ENCODE data around the gene SLIT3. TPM values are rescaled to one million over a fixed set of nuclear protein-coding genes. Genes with fewer than 3 reads are reported as not detected.

The SLIT3 gene
- total and polyA plus RNA-seq, 2 experiments from 2014 or later = 0.59 to 0.71 TPM

- ATAC-seq = no peak
- peaks cover 19% of the 10 kb centered on the region for H3K4me1 Mint-ChIP-seq
These were observed 506.8 kb downstream of the SLIT3 start for GRCh38 chr5:168793841-168794837.

GRCh38 chr5:168792678-168793077 is 508.3 kb downstream of the SLIT3 start:
- TF ChIP-seq STAT1 (IDR thresholded peaks at IDR 0.05; ENCODE audit: unreplicated experiment) (no peak), ETS1 (IDR thresholded peaks at IDR 0.05) (no peak), ZNF331 (CRISPR knock-in tag; IDR thresholded peaks at IDR 0.05; ENCODE audit: low read depth) (no peak), ZNF462 (CRISPR knock-in tag; IDR thresholded peaks at IDR 0.05) (no peak)
- DNase-seq (ENCODE audit: low spot score) = no peak
- Histone ChIP-seq H4K20me1 (replicated peaks; ENCODE audit: insufficient read depth) (no peaks in the 10 kb centered on the region), H3K9me2 (ENCODE audit: insufficient read depth) (peaks cover 5% of the 10 kb centered on the region; the same call in 1 of the 2 replicates), H3K4me3 (no peak overlapping the region), H3F3A (replicated peaks; ENCODE audit: low read depth) (no peaks in the 10 kb centered on the region), H3K36me3 (ENCODE audit: insufficient read depth) (no peaks in the 10 kb centered on the region), H3K79me2 (replicated peaks; ENCODE audit: insufficient read depth) (no peaks in the 10 kb centered on the region), H2AFZ (no peak overlapping the region), H3K27ac (ENCODE audit: low read depth) (no peak overlapping the region), H3K27me3 (ENCODE audit: insufficient read depth) (no peaks in the 10 kb centered on the region), H3K4me2 (no peak overlapping the region), H3K4me1 (ENCODE audit: insufficient read depth) (peaks cover 5% of the 10 kb centered on the region; the same call in 1 of the 2 replicates)
- Mint-ChIP-seq H3K4me1 (peaks cover 19% of the 10 kb centered on the region), H3K27me3 (ENCODE audit: insufficient read depth, low read depth, poor library complexity) (no peaks in the 10 kb centered on the region), H3K9me3 (no peaks in the 10 kb centered on the region), H3K27ac (no peak overlapping the region), H3K4me3 (no peak overlapping the region), H3K36me3 (ENCODE audit: low read depth) (no peaks in the 10 kb centered on the region)
- ATAC-seq = no peak

More at GRCh38 chr5:168793841-168794837, 506.8 kb downstream of the SLIT3 start:
- Histone ChIP-seq H3K27me3 (ENCODE audit: insufficient read depth) (no peaks in the 10 kb centered on the region), H3K4me1 (ENCODE audit: insufficient read depth) (peaks cover 5% of the 10 kb centered on the region; the same call in 1 of the 2 replicates), H3K4me2 (no peak overlapping the region), H3K79me2 (replicated peaks; ENCODE audit: insufficient read depth) (no peaks in the 10 kb centered on the region), H3K27ac (ENCODE audit: low read depth) (no peak overlapping the region), H4K20me1 (replicated peaks; ENCODE audit: insufficient read depth) (no peaks in the 10 kb centered on the region), H3K9me2 (ENCODE audit: insufficient read depth) (peaks cover 5% of the 10 kb centered on the region; the same call in 1 of the 2 replicates), H3K36me3 (ENCODE audit: insufficient read depth) (no peaks in the 10 kb centered on the region), H3K4me3 (no peak overlapping the region), H3F3A (replicated peaks; ENCODE audit: low read depth) (no peaks in the 10 kb centered on the region), H2AFZ (no peak overlapping the region)
- DNase-seq (ENCODE audit: low spot score) = no peak
- Mint-ChIP-seq H3K27me3 (ENCODE audit: insufficient read depth, low read depth, poor library complexity) (no peaks in the 10 kb centered on the region), H3K27ac (no peak overlapping the region), H3K36me3 (ENCODE audit: low read depth) (no peaks in the 10 kb centered on the region), H3K9me3 (no peaks in the 10 kb centered on the region), H3K4me3 (no peak overlapping the region)
- TF ChIP-seq STAT1 (IDR thresholded peaks at IDR 0.05; ENCODE audit: unreplicated experiment) = no peak
- no peak for TF ChIP-seq EZH2 (IDR thresholded peaks at IDR 0.05; ENCODE audit: low read depth, unreplicated experiment)
- no peak for TF ChIP-seq NANOG (IDR thresholded peaks at IDR 0.05; ENCODE audit: borderline replicate concordance)

Data from GM23338 (cell line).